PC-9 (cell line): Measurements from ENCODE around the gene RAP2A. TPM values are rescaled to one million over a fixed set of nuclear protein-coding genes. Genes with fewer than 3 reads are reported as not detected.

ENCODE experiments used
- BruUV-seq: library from RNA; stranded (reverse); fragments of 400-500 nt; replicated peaks from 2 replicates; lab custom pipeline; 2021; lab: Mats Ljungman, UMichigan
- CTCF ChIA-PET: fragments of 300-600 bp; sonication (Branson Sonifier 250); formaldehyde crosslinking; loops from one replicate; lab custom pipeline; 2022; ENCODE audit warnings: antibody characterized with exemption; lab: Charles Lee
- POLR2A ChIA-PET: fragments of 300-600 bp; sonication (Branson Sonifier 250); formaldehyde crosslinking; loops from one replicate; lab custom pipeline; 2022; ENCODE audit warnings: antibody characterized with exemption; ENCODE audit not compliant: unreplicated experiment; lab: Charles Lee
- DNase-seq, 2 experiments: peaks; one replicate each; pipeline versions ENCODE4 v3.0.0 to v3.0.0-alpha.2; 2015 to 2022; ENCODE audit warnings: mixed read lengths in 1 of 2
- H2AFZ ChIP-seq: fragments of 200-600 bp; sonication (generic); 2 replicates; pipeline ENCODE4 v1.8.1; 2017; ENCODE audit warnings: antibody characterized with exemption
- H3F3A ChIP-seq: fragments of 200-600 bp; sonication (generic); 2 replicates; pipeline ENCODE4 v1.8.1; 2017; ENCODE audit warnings: antibody characterized with exemption, mild to moderate bottlenecking, low read depth; ENCODE audit not compliant: insufficient read depth
- H3K27ac ChIP-seq: fragments of 200-600 bp; sonication (generic); 2 replicates; pipeline ENCODE4 v1.6.1; 2016; ENCODE audit warnings: mixed run types
- H3K27me3 ChIP-seq: fragments of 200-600 bp; sonication (generic); 2 replicates; pipeline ENCODE4 v1.6.1; 2016; ENCODE audit warnings: low read depth, mixed run types; ENCODE audit not compliant: insufficient read depth
- H3K36me3 ChIP-seq: fragments of 200-600 bp; sonication (generic); 2 replicates; pipeline ENCODE4 v1.6.1; 2016; ENCODE audit warnings: low read depth, mixed run types
- H3K4me1 ChIP-seq: fragments of 200-600 bp; sonication (generic); replicated peaks from 2 replicates; pipeline ENCODE4 v1.6.1; 2016; ENCODE audit warnings: mixed run types; ENCODE audit not compliant: insufficient read depth
- H3K4me2 ChIP-seq: fragments of 200-600 bp; sonication (generic); 2 replicates; pipeline ENCODE4 v1.6.1; 2017; ENCODE audit warnings: mixed run types
- H3K4me3 ChIP-seq: fragments of 200-600 bp; sonication (generic); 2 replicates; pipeline ENCODE4 v1.6.1; 2016; ENCODE audit warnings: mixed run types
- H3K79me2 ChIP-seq: fragments of 200-600 bp; sonication (generic); 2 replicates; pipeline ENCODE4 v1.6.1; 2017; ENCODE audit warnings: low read depth, mixed run types
- H3K9me2 ChIP-seq: fragments of 200-600 bp; sonication (generic); 2 replicates; pipeline ENCODE4 v1.8.1; 2017; ENCODE audit warnings: mild to moderate bottlenecking; ENCODE audit not compliant: insufficient read depth
- H3K9me3 ChIP-seq: fragments of 200-600 bp; sonication (generic); 2 replicates; pipeline ENCODE4 v1.8.1; 2016; ENCODE audit warnings: low read depth; ENCODE audit not compliant: insufficient read depth
- H4K20me1 ChIP-seq: fragments of 200-600 bp; sonication (generic); 2 replicates; pipeline ENCODE4 v1.8.1; 2017; ENCODE audit not compliant: insufficient read depth
- EZH2 ChIP-seq: fragments of 200-600 bp; sonication (generic); IDR thresholded peaks from 2 replicates; pipeline ENCODE4 v1.8.0; 2017; ENCODE audit warnings: antibody characterized with exemption, low read depth
- intact Hi-C: fragments of 100-400 bp; cut with micrococcal nuclease; formaldehyde crosslinking; loops from one replicate; pipeline ENCODE4 v1.10.0; 2022; ENCODE audit not compliant: unreplicated experiment
- total RNA-seq: library from RNA; stranded (reverse); gene quantifications from 2 replicates; pipeline ENCODE4 v1.2.3, GENCODE V29; 2021
- TF ChIP-seq, protein P1 (sequence below): fragments of 200-600 bp; sonication (generic); conservative IDR thresholded peaks from 2 replicates; pipeline ENCODE4 v1.6.1; 2017; ENCODE audit warnings: mixed run types, antibody characterized with exemption, mild to moderate bottlenecking, moderate library complexity

Gene RAP2A
- total RNA-seq, 1 experiment from 2014 or later, result 21.5 TPM

DNA sequence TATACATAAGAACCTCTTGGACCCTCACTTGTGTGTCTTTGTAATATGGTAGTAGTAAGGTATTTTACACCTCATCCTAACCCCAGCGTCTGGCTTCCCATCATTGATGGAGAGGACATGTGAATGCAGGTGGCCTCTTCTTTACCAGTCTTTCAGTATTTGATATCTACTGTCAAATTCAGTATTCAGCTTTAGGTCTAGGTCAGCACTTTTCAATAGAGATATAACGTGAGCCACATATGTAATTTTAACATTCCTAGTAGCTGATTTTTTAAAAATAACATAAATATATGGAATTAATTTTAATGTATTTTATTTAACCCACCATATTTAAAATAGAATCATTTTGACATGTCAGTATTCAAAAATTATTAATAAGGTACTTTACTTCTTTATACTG lies 2.9 kb downstream of the RAP2A start:
- H3K27me3 ChIP-seq, result no peaks in the 10 kb centered on the region
- H3K4me2 ChIP-seq, result no peak overlapping the region; the same call in 1 of the 2 replicates
- POLR2A ChIA-PET, result no interaction called here
- peaks cover 24% of the 10 kb centered on the region for H3K79me2 ChIP-seq
- H3K4me3 ChIP-seq, result no peak overlapping the region
- CTCF ChIA-PET, result no interaction called here
- peaks cover 21% of the 10 kb centered on the region for H3K4me1 ChIP-seq
- H3K9me3 ChIP-seq, result no peaks in the 10 kb centered on the region
- intact Hi-C loops, result loop anchor here (10.0 kb wide), 1 partner anchor 138 kb away; no protein-coding TSS in a partner anchor
- H3K27ac ChIP-seq, result no peak overlapping the region
- H3F3A ChIP-seq, result peaks cover 12% of the 10 kb centered on the region
- H3K9me2 ChIP-seq, result no peaks in the 10 kb centered on the region
- BruUV-seq, result no TSS peak
- TF ChIP-seq EZH2, result no peak
- TF ChIP-seq, protein P1, sequence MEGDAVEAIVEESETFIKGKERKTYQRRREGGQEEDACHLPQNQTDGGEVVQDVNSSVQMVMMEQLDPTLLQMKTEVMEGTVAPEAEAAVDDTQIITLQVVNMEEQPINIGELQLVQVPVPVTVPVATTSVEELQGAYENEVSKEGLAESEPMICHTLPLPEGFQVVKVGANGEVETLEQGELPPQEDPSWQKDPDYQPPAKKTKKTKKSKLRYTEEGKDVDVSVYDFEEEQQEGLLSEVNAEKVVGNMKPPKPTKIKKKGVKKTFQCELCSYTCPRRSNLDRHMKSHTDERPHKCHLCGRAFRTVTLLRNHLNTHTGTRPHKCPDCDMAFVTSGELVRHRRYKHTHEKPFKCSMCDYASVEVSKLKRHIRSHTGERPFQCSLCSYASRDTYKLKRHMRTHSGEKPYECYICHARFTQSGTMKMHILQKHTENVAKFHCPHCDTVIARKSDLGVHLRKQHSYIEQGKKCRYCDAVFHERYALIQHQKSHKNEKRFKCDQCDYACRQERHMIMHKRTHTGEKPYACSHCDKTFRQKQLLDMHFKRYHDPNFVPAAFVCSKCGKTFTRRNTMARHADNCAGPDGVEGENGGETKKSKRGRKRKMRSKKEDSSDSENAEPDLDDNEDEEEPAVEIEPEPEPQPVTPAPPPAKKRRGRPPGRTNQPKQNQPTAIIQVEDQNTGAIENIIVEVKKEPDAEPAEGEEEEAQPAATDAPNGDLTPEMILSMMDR, result no peak
- H2AFZ ChIP-seq, result no peak overlapping the region
- H4K20me1 ChIP-seq, result no peaks in the 10 kb centered on the region; the same call in 1 of the 2 replicates
- no peak for DNase-seq
- H3K36me3 ChIP-seq, result no peaks in the 10 kb centered on the region

DNA sequence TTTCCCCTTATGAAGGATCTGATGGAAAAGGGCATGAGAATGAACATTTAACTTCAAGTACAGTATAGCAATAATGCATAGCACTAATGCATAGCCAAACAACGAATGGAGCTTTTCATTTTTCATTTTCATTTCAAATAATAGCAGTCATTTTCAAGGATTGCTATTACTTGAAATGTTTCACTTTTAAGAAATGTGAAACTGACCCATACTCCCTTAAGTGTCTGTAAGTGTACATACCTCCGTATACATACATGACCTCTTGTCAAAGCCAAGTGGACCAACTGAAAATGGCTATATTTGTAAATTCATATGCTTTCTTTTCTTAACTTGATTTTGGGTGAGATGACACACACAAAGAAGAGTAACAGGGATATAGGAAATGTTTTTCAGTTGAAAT lies 3.8 kb downstream of the RAP2A start:
- DNase-seq, result no peak
- Histone ChIP-seq H4K20me1 (no peaks in the 10 kb centered on the region; the same call in 1 of the 2 replicates), H3K9me2 (no peaks in the 10 kb centered on the region), H3K27ac (no peak overlapping the region), H2AFZ (no peak overlapping the region), H3K79me2 (peaks cover 24% of the 10 kb centered on the region), H3K4me3 (no peak overlapping the region), H3K27me3 (no peaks in the 10 kb centered on the region), H3K36me3 (no peaks in the 10 kb centered on the region), H3F3A (peaks cover 9% of the 10 kb centered on the region), H3K4me1 (peaks cover 17% of the 10 kb centered on the region), H3K9me3 (no peaks in the 10 kb centered on the region), H3K4me2 (no peak overlapping the region)
- ChIA-PET CTCF (no interaction called here), POLR2A (no interaction called here)
- BruUV-seq, result no TSS peak
- TF ChIP-seq EZH2, result no peak
- TF ChIP-seq, protein P1, result no peak
- intact Hi-C loops, result loop anchor here (10.0 kb wide), 1 partner anchor 137 kb away; no protein-coding TSS in a partner anchor

DNA sequence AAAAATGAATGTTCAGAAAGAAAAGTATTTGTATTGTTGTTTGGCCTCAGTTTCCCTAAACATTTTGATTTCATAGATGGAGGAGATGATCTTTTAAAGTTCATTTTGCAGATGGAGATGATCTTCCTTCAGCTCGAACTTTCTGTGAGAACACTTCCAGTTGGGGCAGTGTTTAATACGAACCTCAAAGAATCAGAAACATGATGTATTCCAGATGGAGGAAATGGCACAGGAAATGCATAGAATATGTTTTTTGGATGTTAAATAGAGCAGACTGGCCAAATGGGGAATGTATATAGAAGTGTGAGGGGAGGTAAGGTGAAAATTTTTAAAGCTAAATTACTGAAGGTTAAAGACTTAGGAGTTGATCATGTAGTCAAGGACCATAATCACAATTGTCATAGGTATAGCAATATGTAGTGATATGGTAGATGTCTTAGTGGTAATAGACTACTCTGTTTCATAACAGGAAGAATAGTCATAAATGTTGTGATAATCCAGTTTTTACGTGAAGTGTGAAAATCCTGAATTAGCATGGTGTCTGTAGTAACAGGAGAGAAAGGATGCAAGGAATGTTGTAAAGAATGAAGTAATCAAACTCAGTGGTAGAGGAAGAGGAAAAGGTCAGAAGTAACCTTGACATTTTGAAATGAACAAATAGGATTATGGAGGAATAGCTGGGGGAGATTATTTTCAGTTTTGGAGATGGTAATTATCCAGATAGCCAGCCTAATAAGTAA lies 5.1 kb downstream of the RAP2A start:
- Histone ChIP-seq H3K27me3 (no peaks in the 10 kb centered on the region), H3K9me3 (no peaks in the 10 kb centered on the region), H3F3A (peaks cover 5% of the 10 kb centered on the region; the same call in 1 of the 2 replicates), H3K79me2 (peaks cover 24% of the 10 kb centered on the region), H2AFZ (no peak overlapping the region), H3K4me3 (no peak overlapping the region), H3K4me2 (no peak overlapping the region), H4K20me1 (no peaks in the 10 kb centered on the region; the same call in 1 of the 2 replicates), H3K9me2 (no peaks in the 10 kb centered on the region), H3K27ac (no peak overlapping the region), H3K4me1 (peaks cover 17% of the 10 kb centered on the region), H3K36me3 (no peaks in the 10 kb centered on the region)
- intact Hi-C loops, result loop anchor here (10.0 kb wide), 1 partner anchor 136 kb away; no protein-coding TSS in a partner anchor
- peak in 1 of 2 experiments; percentile 32 for DNase-seq
- CTCF ChIA-PET, result no interaction called here
- no TSS peak for BruUV-seq
- TF ChIP-seq EZH2, result no peak
- TF ChIP-seq, protein P1, result no peak
- POLR2A ChIA-PET, result no interaction called here
